Stimulated activated naive CD8-positive, alpha-beta T cell treated with anti-CD3 and anti-CD28 coated beads, Interleukin-15, Interleukin-2, amounts not matched to agents 100 ng/mL and 50 ng/mL, for 24 hours (primary cell): ENCODE measurements around the gene UNC13D.
"Not testable (repeated sequence)": the region's sequence is repeated elsewhere in the genome, so short reads cannot be mapped to it uniquely, and the experiment has no call there.

Experiments used
- H3K27ac Mint-ChIP-seq: one replicate; pipeline ENCODE4 v1.8.0; 2021; ENCODE audit warnings: mild to moderate bottlenecking, mixed read lengths
- H3K27me3 Mint-ChIP-seq: one replicate; pipeline ENCODE4 v1.8.0; 2021; ENCODE audit warnings: mixed read lengths
- H3K36me3 Mint-ChIP-seq: one replicate; pipeline ENCODE4 v1.8.0; 2021; ENCODE audit warnings: low read depth, mixed read lengths
- H3K4me1 Mint-ChIP-seq: one replicate; pipeline ENCODE4 v1.8.0; 2021; ENCODE audit warnings: low read depth, mixed read lengths
- H3K4me3 Mint-ChIP-seq: one replicate; pipeline ENCODE4 v1.8.0; 2021; ENCODE audit warnings: mild to moderate bottlenecking, mixed read lengths
- H3K9me3 Mint-ChIP-seq: one replicate; pipeline ENCODE4 v1.8.0; 2021; ENCODE audit warnings: mixed read lengths

Gene UNC13D

GRCh38 chr17:75814021-75814395 is 30.2 kb downstream of the UNC13D start:
- Mint-ChIP-seq H3K36me3 (peaks cover 23% of the 10 kb centered on the region), H3K27ac (no peak overlapping the region)

GRCh38 chr17:75813081-75814020 is 30.9 kb downstream of the UNC13D start:
- Mint-ChIP-seq H3K4me1 (no peaks in the 10 kb centered on the region), H3K27ac (no peak overlapping the region), H3K9me3 (no peaks in the 10 kb centered on the region), H3K36me3 (peaks cover 17% of the 10 kb centered on the region), H3K27me3 (no peaks in the 10 kb centered on the region), H3K4me3 (no peak overlapping the region)

More at GRCh38 chr17:75814021-75814395, 30.2 kb downstream of the UNC13D start:
- Mint-ChIP-seq H3K9me3 (no peaks in the 10 kb centered on the region), H3K4me3 (no peak overlapping the region), H3K27me3 (no peaks in the 10 kb centered on the region), H3K4me1 (no peaks in the 10 kb centered on the region)

GRCh38 chr17:75812096-75813013 is 31.8 kb downstream of the UNC13D start:
- Mint-ChIP-seq H3K9me3 (no peaks in the 10 kb centered on the region), H3K27me3 (no peaks in the 10 kb centered on the region), H3K4me1 (no peaks in the 10 kb centered on the region), H3K4me3 (no peak overlapping the region), H3K27ac (no peak overlapping the region), H3K36me3 (peaks cover 17% of the 10 kb centered on the region)

GRCh38 chr17:75811174-75811573 is 33.0 kb downstream of the UNC13D start:
- no peaks in the 10 kb centered on the region for H3K4me1 Mint-ChIP-seq
- no peaks in the 10 kb centered on the region for H3K27me3 Mint-ChIP-seq
- H3K4me3 Mint-ChIP-seq: no peak overlapping the region
- peaks cover 17% of the 10 kb centered on the region for H3K36me3 Mint-ChIP-seq
- no peak overlapping the region for H3K27ac Mint-ChIP-seq
- no peaks in the 10 kb centered on the region for H3K9me3 Mint-ChIP-seq

- not testable (repeated sequence) for H3K4me3 Mint-ChIP-seq, H3K4me1 Mint-ChIP-seq, H3K27me3 Mint-ChIP-seq, H3K9me3 Mint-ChIP-seq, H3K27ac Mint-ChIP-seq
- H3K36me3 Mint-ChIP-seq: peaks cover 17% of the 10 kb centered on the region
Measured at GRCh38 chr17:75810756-75811155, 33.4 kb downstream of the UNC13D start.

- H3K4me3 Mint-ChIP-seq: no peak overlapping the region
- no peaks in the 10 kb centered on the region for H3K4me1 Mint-ChIP-seq
- no peak overlapping the region for H3K27ac Mint-ChIP-seq
- no peaks in the 10 kb centered on the region for H3K27me3 Mint-ChIP-seq
- H3K9me3 Mint-ChIP-seq: no peaks in the 10 kb centered on the region
- H3K36me3 Mint-ChIP-seq: peaks cover 17% of the 10 kb centered on the region
Measured at GRCh38 chr17:75810216-75810615, 34.0 kb downstream of the UNC13D start.

GRCh38 chr17:75809631-75810111 is 34.5 kb downstream of the UNC13D start:
- no peaks in the 10 kb centered on the region for H3K27me3 Mint-ChIP-seq
- H3K9me3 Mint-ChIP-seq: no peaks in the 10 kb centered on the region
- H3K36me3 Mint-ChIP-seq: peaks cover 16% of the 10 kb centered on the region
- H3K4me3 Mint-ChIP-seq: no peak overlapping the region
- H3K27ac Mint-ChIP-seq: no peak overlapping the region
- no peaks in the 10 kb centered on the region for H3K4me1 Mint-ChIP-seq

GRCh38 chr17:75808905-75809621 is 35.1 kb downstream of the UNC13D start:
- Mint-ChIP-seq H3K9me3 (no peaks in the 10 kb centered on the region), H3K36me3 (peaks cover 10% of the 10 kb centered on the region), H3K4me1 (peaks cover under 1% of the 10 kb centered on the region), H3K27me3 (no peaks in the 10 kb centered on the region), H3K4me3 (no peak overlapping the region), H3K27ac (peak overlapping the region; percentile 53)

GRCh38 chr17:75808549-75808904 is 35.7 kb downstream of the UNC13D start:
- no peaks in the 10 kb centered on the region for H3K9me3 Mint-ChIP-seq
- peaks cover 6% of the 10 kb centered on the region for H3K36me3 Mint-ChIP-seq
- peak overlapping the region; percentile 53 for H3K27ac Mint-ChIP-seq
- H3K27me3 Mint-ChIP-seq: no peaks in the 10 kb centered on the region
- H3K4me1 Mint-ChIP-seq: peaks cover 6% of the 10 kb centered on the region
- no peak overlapping the region for H3K4me3 Mint-ChIP-seq

- Mint-ChIP-seq H3K27ac (no peak overlapping the region), H3K27me3 (no peaks in the 10 kb centered on the region), H3K36me3 (peaks cover 4% of the 10 kb centered on the region), H3K4me3 (no peak overlapping the region), H3K9me3 (no peaks in the 10 kb centered on the region), H3K4me1 (peaks cover 10% of the 10 kb centered on the region)
Measured at GRCh38 chr17:75807861-75808260, 36.3 kb downstream of the UNC13D start.

GRCh38 chr17:75806822-75807500 is 37.2 kb downstream of the UNC13D start:
- Mint-ChIP-seq H3K4me3 (no peak overlapping the region), H3K27ac (no peak overlapping the region), H3K4me1 (peaks cover 10% of the 10 kb centered on the region), H3K9me3 (no peaks in the 10 kb centered on the region), H3K27me3 (no peaks in the 10 kb centered on the region), H3K36me3 (no peaks in the 10 kb centered on the region)

GRCh38 chr17:75803883-75804282 is 40.3 kb downstream of the UNC13D start:
- Mint-ChIP-seq H3K36me3 (peaks cover 7% of the 10 kb centered on the region), H3K27me3 (no peaks in the 10 kb centered on the region), H3K27ac (no peak overlapping the region), H3K4me3 (no peak overlapping the region), H3K4me1 (peaks cover 10% of the 10 kb centered on the region), H3K9me3 (no peaks in the 10 kb centered on the region)

GRCh38 chr17:75799402-75799801 is 44.8 kb downstream of the UNC13D start:
- H3K27me3 Mint-ChIP-seq: no peaks in the 10 kb centered on the region
- H3K4me3 Mint-ChIP-seq: no peak overlapping the region
- H3K4me1 Mint-ChIP-seq: peaks cover 10% of the 10 kb centered on the region
- peaks cover 13% of the 10 kb centered on the region for H3K36me3 Mint-ChIP-seq
- H3K9me3 Mint-ChIP-seq: no peaks in the 10 kb centered on the region
- H3K27ac Mint-ChIP-seq: no peak overlapping the region
